Kidney (tissue), 14 donors: ENCODE measurements around the gene DNAH3. TPM values are rescaled to one million over a fixed set of nuclear protein-coding genes. Genes with fewer than 3 reads are reported as not detected.

Experiments used
- DNase-seq, 5 donors: peaks; one replicate each; pipeline ENCODE4 v3.0.0-alpha.2; 2013 to 2020
- FAIRE-seq: peaks from 2 replicates; lab custom pipeline; 2012; peaks lifted over from hg19 to GRCh38; lab: Jason Lieb, UNC
- H3K27ac ChIP-seq, 2 donors: one replicate each; pipeline ENCODE4 v1.7.0; 2013; ENCODE audit warnings: low read depth in 2 of 2, low read length in 2 of 2, inconsistent platforms in 1 of 2
- H3K27me3 ChIP-seq: one replicate; pipeline ENCODE4 v1.7.1; 2013; ENCODE audit warnings: low read length, inconsistent platforms; ENCODE audit not compliant: control insufficient read depth, insufficient read depth
- H3K36me3 ChIP-seq, 3 donors: one replicate each; pipeline versions ENCODE4 v1.7.0 to v1.7.1; 2013; ENCODE audit warnings: low read length in 3 of 3, control low read depth in 1 of 3, inconsistent platforms in 1 of 3; ENCODE audit not compliant: insufficient read depth in 3 of 3, control insufficient read depth in 2 of 3
- H3K4me1 ChIP-seq, 3 donors: one replicate each; pipeline versions ENCODE4 v1.7.0 to v1.7.1; 2013; ENCODE audit warnings: low read length in 3 of 3, inconsistent platforms in 1 of 3, low read depth in 1 of 3; ENCODE audit not compliant: control insufficient read depth in 2 of 3, insufficient read depth in 2 of 3
- H3K4me3 ChIP-seq, 3 donors: one replicate each; pipeline versions ENCODE4 v1.7.0 to v1.8.1; 2013; ENCODE audit warnings: low read length in 3 of 3, control low read depth in 1 of 3, inconsistent platforms in 1 of 3
- H3K9ac ChIP-seq, 3 donors: one replicate each; pipeline versions ENCODE4 v1.7.0 to v1.7.1; 2013; ENCODE audit warnings: low read length in 3 of 3, control low read depth in 1 of 3, inconsistent platforms in 1 of 3
- H3K9me3 ChIP-seq, 3 donors: one replicate each; pipeline versions ENCODE4 v1.7.0 to v1.7.1; 2013; ENCODE audit warnings: low read length in 3 of 3, control low read depth in 1 of 3, inconsistent platforms in 1 of 3; ENCODE audit not compliant: control insufficient read depth in 2 of 3, insufficient read depth in 1 of 3
- CTCF ChIP-seq: IDR thresholded peaks from 3 replicates; pipeline ENCODE4 v1.5.1; 2012; ENCODE audit warnings: mild to moderate bottlenecking, moderate library complexity, borderline replicate concordance; ENCODE audit not compliant: insufficient read depth; ENCODE audit errors: extremely low read depth
- intact Hi-C: fragments of 100-400 bp; cut with DNase I; formaldehyde crosslinking; loops from one replicate; pipeline ENCODE4 v1.11.1; 2022
- polyA plus RNA-seq: library from polyadenylated mRNA; stranded (reverse); fragments of 350-450 nt; fragmentation: Illumina TruSeq; extraction: RNeasy Lipid Tissue Mini Kit (QIAGEN cat#74804); gene quantifications from one replicate; pipeline ENCODE4 v1.2.3, GENCODE V29; 2014; ENCODE audit warnings: low read depth, low replicate concordance; ENCODE audit not compliant: insufficient read depth
- total RNA-seq: library from RNA; stranded (reverse); fragmentation: NEBNext Ultra II Directional; extraction: Animal tissue kit (Norgen Biotek cat#: 25700); gene quantifications from one replicate; pipeline ENCODE4 v1.2.1, GENCODE V29; 2021
- donor health status: control.
- donor health status: control.
- donor health status: control.
- donor health status: control.
- donor health status: control.
- donor health status: DM: yes; HTN: yes; CAD: no.
- donor health status: Normal renal cell carcinoma (clear cell type).

Gene DNAH3
- total and polyA plus RNA-seq, 2 donors from 2014 or later = 0.19 to 0.57 TPM

GRCh38 chr16:21167360-21167759 is 16.7 kb upstream of the DNAH3 start:
- peaks cover 0 to 8% (median 7%) of the 10 kb centered on the region in 3 donors for H3K4me1 ChIP-seq
- intact Hi-C loops = no loop called here
- no peak for FAIRE-seq
- H3K4me3 ChIP-seq = no peak overlapping the region
- no peaks in the 10 kb centered on the region for H3K9me3 ChIP-seq
- DNase-seq = no peak
- H3K27ac ChIP-seq = no peak overlapping the region
- no peaks in the 10 kb centered on the region for H3K27me3 ChIP-seq
- H3K9ac ChIP-seq = no peak overlapping the region
- TF ChIP-seq CTCF = no peak
- peaks cover 2 to 16% (median 12%) of the 10 kb centered on the region in 3 donors for H3K36me3 ChIP-seq

- Histone ChIP-seq H3K36me3 (peaks cover 2 to 16% (median 12%) of the 10 kb centered on the region in 3 donors), H3K9ac (no peak overlapping the region), H3K4me1 (peaks cover 0 to 11% (median 7%) of the 10 kb centered on the region in 3 donors), H3K27me3 (no peaks in the 10 kb centered on the region), H3K4me3 (no peak overlapping the region), H3K27ac (no peak overlapping the region), H3K9me3 (no peaks in the 10 kb centered on the region)
- no peak for TF ChIP-seq CTCF
- FAIRE-seq (no peak), DNase-seq (peak in 4 of 5 donors; percentile 48 to 73 (median 68))
- intact Hi-C loops = no loop called here
These were observed 15.9 kb upstream of the DNAH3 start for GRCh38 chr16:21166561-21166961.

GRCh38 chr16:21164521-21165168 is 14.0 kb upstream of the DNAH3 start:
- FAIRE-seq = no peak

More at GRCh38 chr16:21164521-21165168, 14.0 kb upstream of the DNAH3 start:
- TF ChIP-seq CTCF = no peak
- H3K9ac ChIP-seq = no peak overlapping the region
- no peaks in the 10 kb centered on the region for H3K9me3 ChIP-seq
- DNase-seq = no peak
- no peaks in the 10 kb centered on the region for H3K27me3 ChIP-seq
- H3K27ac ChIP-seq = no peak overlapping the region
- intact Hi-C loops = no loop called here
- H3K36me3 ChIP-seq = peaks cover 2 to 5% (median 2%) of the 10 kb centered on the region in 3 donors
- H3K4me1 ChIP-seq = peaks cover 0 to 17% (median 10%) of the 10 kb centered on the region in 3 donors
- no peak overlapping the region for H3K4me3 ChIP-seq
